HG03439 (cell line): ENCODE measurements around the gene ASAP3.

Experiments used
- ATAC-seq: cut with Tn5 transposase; IDR thresholded peaks from one replicate; pipeline ENCODE4 v1.9.1; 2021; ENCODE audit warnings: mild to moderate bottlenecking, moderate library complexity; ENCODE audit not compliant: unreplicated experiment

ASAP3 gene

GRCh38 chr1:23478896-23479665 lies 4.9 kb downstream of the ASAP3 start:
- no peak for ATAC-seq

GRCh38 chr1:23477359-23478144 lies 6.4 kb downstream of the ASAP3 start:
- no peak for ATAC-seq

GRCh38 chr1:23475641-23476040 lies 8.3 kb downstream of the ASAP3 start:
- ATAC-seq, result no peak

- no peak for ATAC-seq
These were observed 8.8 kb downstream of the ASAP3 start for GRCh38 chr1:23475134-23475628.

GRCh38 chr1:23473037-23473800 lies 10.8 kb downstream of the ASAP3 start:
- no peak for ATAC-seq

GRCh38 chr1:23472351-23473036 lies 11.5 kb downstream of the ASAP3 start:
- ATAC-seq, result no peak

- ATAC-seq, result no peak
These were observed 12.4 kb downstream of the ASAP3 start for GRCh38 chr1:23471473-23472075.

- no peak for ATAC-seq
These were observed 13.5 kb downstream of the ASAP3 start for GRCh38 chr1:23470282-23471070.

- ATAC-seq, result no peak
These were observed 14.5 kb downstream of the ASAP3 start for GRCh38 chr1:23469372-23469982.

GRCh38 chr1:23466423-23466989 lies 17.5 kb downstream of the ASAP3 start:
- ATAC-seq, result no peak

- no peak for ATAC-seq
These were observed 20.7 kb downstream of the ASAP3 start for GRCh38 chr1:23463286-23463685.

GRCh38 chr1:23462766-23463165 lies 21.2 kb downstream of the ASAP3 start:
- no peak for ATAC-seq

GRCh38 chr1:23461050-23461449 lies 22.9 kb downstream of the ASAP3 start:
- ATAC-seq, result no peak

- ATAC-seq, result no peak
These were observed 23.5 kb downstream of the ASAP3 start for GRCh38 chr1:23460519-23460918.

- no peak for ATAC-seq
These were observed 24.6 kb downstream of the ASAP3 start for GRCh38 chr1:23459338-23459757.

- no peak for ATAC-seq
These were observed 27.8 kb downstream of the ASAP3 start for GRCh38 chr1:23456226-23456625.

GRCh38 chr1:23453455-23454000 lies 30.5 kb downstream of the ASAP3 start:
- ATAC-seq, result no peak

GRCh38 chr1:23452011-23452411 lies 32.0 kb downstream of the ASAP3 start:
- ATAC-seq, result no peak
